DOHH2 (cell line): ENCODE data around the gene PSPN.

Experiments
- EZH2phosphoT487 ChIP-seq: fragments of 200-600 bp; sonication (generic); IDR thresholded peaks from 2 replicates; pipeline ENCODE4 v1.6.1; 2017; ENCODE audit warnings: borderline replicate concordance, mild to moderate bottlenecking, antibody characterized with exemption, low read length, moderate library complexity, mixed read lengths
- TF ChIP-seq, protein P1 (sequence below): fragments of 200-600 bp; sonication (generic); IDR thresholded peaks from one replicate; pipeline ENCODE4 v1.5.1; 2014; ENCODE audit warnings: antibody characterized with exemption, mild to moderate bottlenecking, low read depth, low read length; ENCODE audit not compliant: poor library complexity, severe bottlenecking

DNA sequence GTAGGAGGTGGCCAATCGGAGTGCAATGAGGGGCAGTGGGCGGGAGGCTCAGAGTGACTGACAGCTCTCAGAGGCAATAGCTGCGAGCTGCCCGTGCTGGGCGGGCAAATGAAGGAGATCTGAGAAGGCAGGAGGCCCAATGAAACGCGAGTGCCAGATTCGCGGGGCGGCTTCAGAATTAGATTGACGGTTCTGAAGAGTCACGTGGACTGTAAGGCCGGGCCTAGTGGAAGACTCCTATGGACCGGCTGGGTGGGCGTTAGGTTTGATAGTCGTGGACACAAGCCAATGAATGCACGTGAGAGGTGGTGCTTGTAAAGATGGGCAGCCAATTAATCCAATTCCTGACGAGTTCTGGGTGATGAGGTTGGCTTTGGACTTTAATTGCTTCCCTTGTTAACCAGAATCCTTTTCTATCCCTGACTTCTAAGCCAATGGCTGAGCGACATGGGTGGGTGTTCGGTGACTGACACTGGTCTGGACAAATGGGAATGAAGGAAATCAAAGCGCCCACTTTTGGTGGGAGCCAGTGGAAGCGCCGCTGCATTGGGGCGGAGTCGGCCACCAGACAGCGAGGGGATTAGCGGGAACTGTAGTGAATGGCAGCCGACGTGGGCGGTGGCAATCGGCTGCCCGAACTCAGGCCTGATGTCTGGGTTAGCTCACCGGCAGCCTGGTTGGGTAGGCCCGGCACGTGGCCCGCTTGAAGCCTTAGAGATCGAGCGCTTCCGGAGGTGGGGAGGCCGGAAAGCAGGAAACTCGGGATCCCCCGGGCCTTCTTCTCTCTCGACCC is 49.4 kb upstream of the PSPN start:
- TF ChIP-seq, protein P1, sequence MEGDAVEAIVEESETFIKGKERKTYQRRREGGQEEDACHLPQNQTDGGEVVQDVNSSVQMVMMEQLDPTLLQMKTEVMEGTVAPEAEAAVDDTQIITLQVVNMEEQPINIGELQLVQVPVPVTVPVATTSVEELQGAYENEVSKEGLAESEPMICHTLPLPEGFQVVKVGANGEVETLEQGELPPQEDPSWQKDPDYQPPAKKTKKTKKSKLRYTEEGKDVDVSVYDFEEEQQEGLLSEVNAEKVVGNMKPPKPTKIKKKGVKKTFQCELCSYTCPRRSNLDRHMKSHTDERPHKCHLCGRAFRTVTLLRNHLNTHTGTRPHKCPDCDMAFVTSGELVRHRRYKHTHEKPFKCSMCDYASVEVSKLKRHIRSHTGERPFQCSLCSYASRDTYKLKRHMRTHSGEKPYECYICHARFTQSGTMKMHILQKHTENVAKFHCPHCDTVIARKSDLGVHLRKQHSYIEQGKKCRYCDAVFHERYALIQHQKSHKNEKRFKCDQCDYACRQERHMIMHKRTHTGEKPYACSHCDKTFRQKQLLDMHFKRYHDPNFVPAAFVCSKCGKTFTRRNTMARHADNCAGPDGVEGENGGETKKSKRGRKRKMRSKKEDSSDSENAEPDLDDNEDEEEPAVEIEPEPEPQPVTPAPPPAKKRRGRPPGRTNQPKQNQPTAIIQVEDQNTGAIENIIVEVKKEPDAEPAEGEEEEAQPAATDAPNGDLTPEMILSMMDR: no peak
- TF ChIP-seq EZH2phosphoT487: no peak
